ENCODE results near the gene E2F4. TPM values are rescaled to one million over a fixed set of nuclear protein-coding genes. Genes with fewer than 3 reads are reported as not detected.

The E2F4 gene
- total RNA-seq, 1 donor from 2014 or later: 64.3 TPM

DNA sequence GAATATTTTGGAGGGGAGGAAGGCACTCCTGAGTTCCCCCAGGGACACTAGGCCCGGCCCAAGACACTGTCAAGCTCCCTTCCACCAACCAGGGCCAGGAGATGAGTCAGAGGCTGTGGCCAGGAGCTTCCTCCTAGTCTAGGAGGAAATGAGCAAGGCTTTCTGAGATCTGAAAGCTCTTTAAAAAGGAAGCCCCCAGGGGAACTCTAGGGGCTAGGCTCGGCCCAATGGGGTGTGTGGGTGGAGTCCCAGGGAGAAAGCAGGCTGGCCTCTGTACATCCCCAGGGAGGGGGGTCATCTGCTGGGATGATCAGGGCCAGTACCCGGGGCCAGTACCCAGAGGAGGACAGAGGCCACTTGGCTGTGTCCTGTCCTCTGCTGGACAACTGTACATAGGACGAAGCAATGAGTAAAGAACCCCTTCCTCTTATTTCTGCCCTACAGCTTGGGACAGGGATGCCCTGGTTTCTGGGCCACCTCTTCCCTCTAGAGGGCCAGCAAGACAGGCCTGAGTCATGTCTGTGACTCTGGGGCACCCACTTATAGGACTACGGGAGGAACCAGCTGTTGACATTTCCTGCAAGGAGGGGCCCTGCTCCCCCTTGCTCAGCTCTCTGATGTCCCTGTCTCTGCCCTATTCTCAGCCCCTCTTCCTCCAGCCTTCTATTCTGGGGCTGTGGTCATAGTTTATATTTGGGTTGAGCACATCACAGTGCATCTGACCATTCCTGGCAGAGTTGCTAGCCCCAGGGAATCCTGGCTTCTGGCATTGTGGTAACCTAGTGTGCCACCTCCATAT, 52.6 kb downstream of the E2F4 start:
- H3K4me3 Mint-ChIP-seq (ENCODE audit: unreplicated experiment): peak overlapping the region; percentile 68
- DNase-seq: no peak
- peaks cover under 1% of the 10 kb centered on the region for H3K36me3 Mint-ChIP-seq (ENCODE audit: unreplicated experiment)
- peaks cover 17% of the 10 kb centered on the region for H3K27me3 Mint-ChIP-seq (ENCODE audit: unreplicated experiment)
- peaks cover 14% of the 10 kb centered on the region for H3K4me1 Mint-ChIP-seq (ENCODE audit: low read depth, unreplicated experiment)
- H3K9me3 Mint-ChIP-seq (ENCODE audit: unreplicated experiment): peaks cover 5% of the 10 kb centered on the region
- no peak overlapping the region for H3K27ac Mint-ChIP-seq (ENCODE audit: unreplicated experiment)
- TF ChIP-seq, protein P1, sequence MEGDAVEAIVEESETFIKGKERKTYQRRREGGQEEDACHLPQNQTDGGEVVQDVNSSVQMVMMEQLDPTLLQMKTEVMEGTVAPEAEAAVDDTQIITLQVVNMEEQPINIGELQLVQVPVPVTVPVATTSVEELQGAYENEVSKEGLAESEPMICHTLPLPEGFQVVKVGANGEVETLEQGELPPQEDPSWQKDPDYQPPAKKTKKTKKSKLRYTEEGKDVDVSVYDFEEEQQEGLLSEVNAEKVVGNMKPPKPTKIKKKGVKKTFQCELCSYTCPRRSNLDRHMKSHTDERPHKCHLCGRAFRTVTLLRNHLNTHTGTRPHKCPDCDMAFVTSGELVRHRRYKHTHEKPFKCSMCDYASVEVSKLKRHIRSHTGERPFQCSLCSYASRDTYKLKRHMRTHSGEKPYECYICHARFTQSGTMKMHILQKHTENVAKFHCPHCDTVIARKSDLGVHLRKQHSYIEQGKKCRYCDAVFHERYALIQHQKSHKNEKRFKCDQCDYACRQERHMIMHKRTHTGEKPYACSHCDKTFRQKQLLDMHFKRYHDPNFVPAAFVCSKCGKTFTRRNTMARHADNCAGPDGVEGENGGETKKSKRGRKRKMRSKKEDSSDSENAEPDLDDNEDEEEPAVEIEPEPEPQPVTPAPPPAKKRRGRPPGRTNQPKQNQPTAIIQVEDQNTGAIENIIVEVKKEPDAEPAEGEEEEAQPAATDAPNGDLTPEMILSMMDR (IDR thresholded peaks at IDR 0.05; ENCODE audit: partially characterized antibody, unreplicated experiment): no peak

DNA sequence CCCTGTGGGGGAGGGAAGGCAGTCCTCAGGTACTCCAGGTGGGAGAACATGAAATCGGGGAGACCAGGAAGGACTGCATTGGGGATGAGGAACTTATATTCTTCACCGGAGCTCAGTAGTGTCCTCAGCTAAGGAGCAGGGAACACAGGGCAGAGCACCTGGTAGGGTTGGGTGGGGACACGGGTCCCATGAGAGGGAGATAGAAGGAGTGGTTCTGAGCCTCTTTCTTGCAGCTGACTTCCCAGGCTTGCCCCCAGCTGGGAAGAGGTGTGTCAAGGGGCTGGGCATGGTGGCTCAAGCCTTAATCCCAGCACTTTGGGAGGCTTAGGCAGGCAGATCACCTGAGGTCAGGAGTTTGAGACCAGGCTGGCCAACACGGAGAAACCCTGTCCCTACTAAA, 53.2 kb downstream of the E2F4 start:
- peaks cover 5% of the 10 kb centered on the region for H3K36me3 Mint-ChIP-seq (ENCODE audit: unreplicated experiment)
- H3K9me3 Mint-ChIP-seq (ENCODE audit: unreplicated experiment): peaks cover 7% of the 10 kb centered on the region
- peaks cover 19% of the 10 kb centered on the region for H3K27me3 Mint-ChIP-seq (ENCODE audit: unreplicated experiment)
- TF ChIP-seq, protein P1 (IDR thresholded peaks at IDR 0.05; ENCODE audit: partially characterized antibody, unreplicated experiment): no peak
- DNase-seq: no peak
- H3K4me3 Mint-ChIP-seq (ENCODE audit: unreplicated experiment): peak overlapping the region; percentile 68
- H3K27ac Mint-ChIP-seq (ENCODE audit: unreplicated experiment): no peak overlapping the region
- H3K4me1 Mint-ChIP-seq (ENCODE audit: low read depth, unreplicated experiment): peaks cover 20% of the 10 kb centered on the region

DNA sequence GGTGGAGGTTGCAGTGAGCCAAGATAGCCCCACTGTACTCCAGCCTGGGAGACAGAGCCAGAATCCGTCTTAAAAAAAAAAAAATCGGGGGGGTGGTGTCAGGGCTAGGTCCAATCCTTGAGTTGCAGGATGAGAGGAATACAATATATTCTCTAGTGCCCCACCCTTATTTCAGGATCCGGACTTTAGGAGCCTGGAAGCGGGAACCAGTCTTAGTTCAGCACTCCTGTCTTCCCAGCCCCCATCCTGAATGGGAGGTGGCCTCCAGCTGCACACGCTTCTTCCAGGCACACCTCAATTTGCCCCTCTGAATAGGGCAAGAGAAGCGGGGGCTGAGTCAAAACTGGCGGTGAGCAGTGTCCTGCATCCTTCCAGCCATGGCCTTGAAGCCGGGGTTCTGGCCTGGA, 53.7 kb downstream of the E2F4 start:
- H3K27me3 Mint-ChIP-seq (ENCODE audit: unreplicated experiment): peaks cover 20% of the 10 kb centered on the region
- H3K27ac Mint-ChIP-seq (ENCODE audit: unreplicated experiment): no peak overlapping the region
- peaks cover 5% of the 10 kb centered on the region for H3K36me3 Mint-ChIP-seq (ENCODE audit: unreplicated experiment)
- no peak for DNase-seq
- peaks cover 9% of the 10 kb centered on the region for H3K9me3 Mint-ChIP-seq (ENCODE audit: unreplicated experiment)
- H3K4me1 Mint-ChIP-seq (ENCODE audit: low read depth, unreplicated experiment): peaks cover 21% of the 10 kb centered on the region
- peak overlapping the region; percentile 68 for H3K4me3 Mint-ChIP-seq (ENCODE audit: unreplicated experiment)
- TF ChIP-seq, protein P1 (IDR thresholded peaks at IDR 0.05; ENCODE audit: partially characterized antibody, unreplicated experiment): no peak

DNA sequence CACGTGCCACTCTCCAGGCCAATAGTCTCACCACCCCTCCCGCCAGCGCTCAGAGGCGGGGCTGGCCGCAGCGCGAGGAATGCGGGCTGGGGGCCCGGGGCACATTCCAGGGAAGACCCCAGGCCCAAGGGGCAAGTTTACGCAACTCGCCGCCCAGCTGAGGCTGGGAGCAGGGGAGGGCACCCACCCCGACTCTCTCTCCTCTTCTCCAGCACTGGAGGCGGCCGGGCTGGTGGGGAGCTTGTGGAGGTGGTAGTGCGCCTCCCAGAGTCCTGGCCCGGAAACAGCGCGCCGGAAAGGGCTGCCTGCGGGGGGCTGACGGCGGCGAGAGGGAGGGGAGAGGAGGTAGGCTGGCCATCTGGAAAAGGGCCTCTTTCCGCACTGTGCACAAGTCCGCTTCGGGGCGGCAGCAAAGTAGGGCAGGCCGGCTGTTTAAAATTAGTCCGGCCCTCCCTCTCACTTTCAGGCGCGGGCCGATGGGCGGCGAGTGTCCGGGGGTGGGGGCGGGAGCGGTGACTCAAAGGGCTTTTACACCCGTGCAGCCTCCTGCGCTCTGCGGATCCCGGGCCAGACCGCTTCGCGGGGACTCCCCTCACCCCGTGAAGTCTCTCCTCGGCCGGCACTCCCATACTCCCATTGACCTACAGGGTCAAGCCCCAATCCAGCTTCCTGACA, 54.3 kb downstream of the E2F4 start:
- H3K4me3 Mint-ChIP-seq (ENCODE audit: unreplicated experiment): peak overlapping the region; percentile 92
- peaks cover 9% of the 10 kb centered on the region for H3K9me3 Mint-ChIP-seq (ENCODE audit: unreplicated experiment)
- H3K27me3 Mint-ChIP-seq (ENCODE audit: unreplicated experiment): peaks cover 20% of the 10 kb centered on the region
- H3K4me1 Mint-ChIP-seq (ENCODE audit: low read depth, unreplicated experiment): peaks cover 21% of the 10 kb centered on the region
- no peak overlapping the region for H3K27ac Mint-ChIP-seq (ENCODE audit: unreplicated experiment)
- TF ChIP-seq, protein P1 (IDR thresholded peaks at IDR 0.05; ENCODE audit: partially characterized antibody, unreplicated experiment): peak; percentile 2
- peak; percentile 87 for DNase-seq
- H3K36me3 Mint-ChIP-seq (ENCODE audit: unreplicated experiment): peaks cover 5% of the 10 kb centered on the region

DNA sequence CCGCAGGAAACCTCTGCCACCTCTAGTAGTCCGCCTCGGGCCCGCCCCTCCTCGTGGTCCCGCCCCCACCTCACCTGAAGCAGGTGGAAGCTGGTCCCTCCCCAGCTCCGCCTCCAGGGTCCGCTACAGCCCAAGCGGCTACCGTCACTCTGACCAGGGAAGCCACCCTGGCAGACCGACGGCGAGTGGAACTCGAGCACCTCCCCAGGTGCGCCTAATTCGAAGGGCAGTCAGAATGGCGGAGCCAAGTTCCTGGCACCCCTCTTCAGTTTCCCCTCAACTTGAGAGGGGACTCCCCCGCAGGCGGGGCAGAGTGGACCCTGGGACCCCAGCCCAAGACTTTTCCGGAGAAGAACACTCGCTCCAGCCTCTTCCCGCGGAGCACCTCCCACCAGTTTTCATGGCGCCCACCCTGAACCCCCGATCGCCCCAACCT, 54.8 kb downstream of the E2F4 start:
- Mint-ChIP-seq H3K36me3 (ENCODE audit: unreplicated experiment) (peaks cover 5% of the 10 kb centered on the region), H3K4me1 (ENCODE audit: low read depth, unreplicated experiment) (peaks cover 21% of the 10 kb centered on the region), H3K27me3 (ENCODE audit: unreplicated experiment) (peaks cover 23% of the 10 kb centered on the region), H3K27ac (ENCODE audit: unreplicated experiment) (no peak overlapping the region), H3K4me3 (ENCODE audit: unreplicated experiment) (peak overlapping the region; percentile 92), H3K9me3 (ENCODE audit: unreplicated experiment) (peaks cover 9% of the 10 kb centered on the region)
- TF ChIP-seq, protein P1 (IDR thresholded peaks at IDR 0.05; ENCODE audit: partially characterized antibody, unreplicated experiment): no peak
- DNase-seq: no peak

All from glutamatergic neuron (in vitro differentiated cells).